Stimulated activated naive CD8-positive, alpha-beta T cell treated with anti-CD3 and anti-CD28 coated beads, Interleukin-15, Interleukin-2, amounts not matched to agents 100 ng/mL and 50 ng/mL, for 24 hours (primary cell): Measurements from ENCODE around the gene MTF2.

Source experiments
- H3K27ac Mint-ChIP-seq: one replicate; pipeline ENCODE4 v1.8.0; 2021; ENCODE audit warnings: mild to moderate bottlenecking, mixed read lengths
- H3K27me3 Mint-ChIP-seq: one replicate; pipeline ENCODE4 v1.8.0; 2021; ENCODE audit warnings: mixed read lengths
- H3K36me3 Mint-ChIP-seq: one replicate; pipeline ENCODE4 v1.8.0; 2021; ENCODE audit warnings: low read depth, mixed read lengths
- H3K4me1 Mint-ChIP-seq: one replicate; pipeline ENCODE4 v1.8.0; 2021; ENCODE audit warnings: low read depth, mixed read lengths
- H3K4me3 Mint-ChIP-seq: one replicate; pipeline ENCODE4 v1.8.0; 2021; ENCODE audit warnings: mild to moderate bottlenecking, mixed read lengths
- H3K9me3 Mint-ChIP-seq: one replicate; pipeline ENCODE4 v1.8.0; 2021; ENCODE audit warnings: mixed read lengths

Gene MTF2

DNA sequence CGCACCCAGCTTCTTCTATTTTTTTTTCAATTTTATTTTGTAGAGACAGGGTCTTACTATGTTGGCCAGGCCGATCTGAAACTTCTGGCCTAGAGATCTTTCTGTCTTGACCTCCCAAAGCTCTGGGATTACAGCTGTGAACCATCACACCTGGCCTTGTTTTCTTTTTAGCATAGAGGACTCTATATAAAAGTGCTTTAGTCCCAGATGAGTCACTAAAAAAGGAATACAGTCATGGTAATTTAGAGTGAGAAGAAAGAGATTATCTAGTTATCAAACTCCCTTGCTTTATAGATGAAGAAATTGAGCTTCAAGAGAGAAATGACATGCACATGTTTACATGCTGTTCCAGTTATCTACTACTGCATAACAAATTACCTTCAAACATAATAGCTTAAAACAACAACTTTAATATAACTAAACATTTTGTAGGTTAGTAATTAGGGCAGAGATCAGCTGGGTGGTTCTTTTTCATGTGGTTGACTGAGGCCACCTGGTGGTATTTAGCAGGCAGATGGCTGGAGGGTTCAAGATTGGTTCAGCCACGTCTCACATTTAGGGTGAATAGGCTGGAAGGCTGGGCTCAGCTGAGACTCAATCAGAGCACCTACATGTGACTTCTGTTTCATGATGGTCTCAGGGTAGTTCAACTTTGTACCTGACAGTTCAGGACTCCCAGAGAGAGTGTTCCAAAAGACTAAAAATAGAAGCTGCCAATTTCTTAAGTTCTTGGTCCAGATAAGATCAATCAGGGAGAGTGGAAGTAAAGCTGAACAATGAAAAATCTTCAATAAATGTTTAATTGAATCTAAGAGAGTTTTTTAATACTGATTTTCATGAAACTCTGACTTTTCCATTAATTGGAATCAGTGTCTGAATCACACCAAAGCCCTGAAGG lies 16.9 kb upstream of the MTF2 start:
- Mint-ChIP-seq H3K27ac (no peak overlapping the region), H3K36me3 (no peaks in the 10 kb centered on the region), H3K4me1 (no peaks in the 10 kb centered on the region), H3K9me3 (no peaks in the 10 kb centered on the region), H3K4me3 (no peak overlapping the region), H3K27me3 (peaks cover 3% of the 10 kb centered on the region)

DNA sequence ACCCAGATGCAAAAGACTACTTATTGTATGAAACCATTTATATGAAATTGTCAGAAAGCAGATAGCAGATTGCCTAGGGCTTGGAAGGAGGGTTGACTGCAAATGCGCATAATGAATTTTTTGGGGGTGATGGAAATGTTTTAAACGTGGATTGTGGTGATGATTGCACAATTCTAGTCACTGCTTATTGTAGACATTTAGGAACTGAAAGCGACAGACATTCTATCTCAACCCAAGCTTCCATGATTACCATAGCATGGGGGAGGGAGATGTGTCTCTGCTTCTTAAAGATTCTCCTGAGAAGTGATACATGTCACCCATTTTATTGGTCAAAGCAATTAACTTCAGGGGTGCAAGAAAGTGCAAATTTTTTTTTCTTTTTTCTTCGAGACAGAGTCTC lies 2.8 kb upstream of the MTF2 start:
- no peaks in the 10 kb centered on the region for H3K36me3 Mint-ChIP-seq
- H3K9me3 Mint-ChIP-seq = no peaks in the 10 kb centered on the region
- no peaks in the 10 kb centered on the region for H3K27me3 Mint-ChIP-seq
- no peak overlapping the region for H3K27ac Mint-ChIP-seq
- H3K4me1 Mint-ChIP-seq = peaks cover 27% of the 10 kb centered on the region
- H3K4me3 Mint-ChIP-seq = no peak overlapping the region

DNA sequence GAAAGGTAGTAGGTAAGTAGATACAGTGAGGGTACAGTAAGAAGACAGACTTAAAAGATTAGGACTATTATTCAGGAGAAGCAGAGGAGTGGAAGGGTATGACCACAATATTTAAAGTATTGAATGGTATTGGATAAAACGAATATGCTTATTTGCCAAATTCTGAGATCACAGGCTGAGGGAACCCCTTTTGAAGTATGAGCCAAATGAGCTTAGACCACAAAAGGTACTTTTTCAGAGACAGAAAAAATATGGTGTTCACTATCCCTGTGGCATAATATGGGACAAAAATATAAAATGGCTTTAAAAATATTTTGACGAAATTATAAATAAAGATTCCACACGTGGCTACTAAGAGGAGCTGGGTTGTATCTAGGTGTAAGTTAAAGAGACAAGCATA lies 880 bp upstream of the MTF2 start:
- H3K27ac Mint-ChIP-seq = peak overlapping the region; percentile 88
- H3K4me1 Mint-ChIP-seq = peaks cover 33% of the 10 kb centered on the region

DNA sequence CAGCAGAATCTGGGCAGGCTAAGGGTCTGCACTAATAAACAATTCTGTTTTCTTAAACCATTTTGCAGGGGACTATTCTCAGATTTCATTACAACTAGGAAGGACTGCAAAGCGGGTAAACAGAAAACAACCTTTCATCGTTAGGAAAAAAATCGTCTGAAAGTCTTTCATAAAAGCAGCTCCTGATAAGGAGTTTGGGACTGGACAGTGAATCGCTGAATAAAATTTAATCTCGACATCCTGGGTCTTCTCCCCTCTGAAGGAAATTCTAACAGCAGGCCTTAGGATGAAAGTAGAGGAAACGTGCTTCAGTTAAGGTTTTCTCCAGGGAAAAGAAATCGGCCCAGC lies 471 bp upstream of the MTF2 start:
- no peaks in the 10 kb centered on the region for H3K9me3 Mint-ChIP-seq
- H3K36me3 Mint-ChIP-seq = peaks cover 10% of the 10 kb centered on the region

More for the DNA sequence above, 880 bp upstream of the MTF2 start:
- Mint-ChIP-seq H3K4me3 (peak overlapping the region; percentile 89), H3K36me3 (peaks cover 6% of the 10 kb centered on the region), H3K9me3 (no peaks in the 10 kb centered on the region), H3K27me3 (no peaks in the 10 kb centered on the region)

DNA sequence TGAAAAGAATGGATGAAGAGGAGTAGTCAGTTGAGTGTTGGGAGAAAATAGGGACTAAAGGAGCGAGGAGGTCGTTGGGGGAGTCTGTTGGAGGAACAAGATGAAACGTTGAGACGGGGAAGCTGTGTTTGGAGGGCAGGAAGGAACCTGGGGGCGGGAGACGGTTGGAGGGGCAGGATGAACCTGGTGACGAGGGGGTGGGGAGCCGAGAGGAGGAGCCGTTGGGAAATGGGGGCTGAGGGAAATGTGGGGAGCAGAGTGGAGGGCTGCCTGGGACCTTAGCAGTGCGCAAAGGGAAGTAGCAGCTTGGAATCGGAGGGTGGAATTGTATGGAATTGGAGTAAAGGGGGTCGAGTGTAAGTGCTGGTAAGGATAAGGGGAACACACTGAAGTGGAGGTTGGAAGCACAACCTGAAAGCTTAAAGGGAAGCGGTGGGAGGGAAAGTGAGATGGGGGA lies 630 bp downstream of the MTF2 start:
- peaks cover 21% of the 10 kb centered on the region for H3K36me3 Mint-ChIP-seq
- peaks cover 48% of the 10 kb centered on the region for H3K4me1 Mint-ChIP-seq
- no peaks in the 10 kb centered on the region for H3K9me3 Mint-ChIP-seq
- no peaks in the 10 kb centered on the region for H3K27me3 Mint-ChIP-seq
- H3K4me3 Mint-ChIP-seq = peak overlapping the region; percentile 89
- H3K27ac Mint-ChIP-seq = peak overlapping the region; percentile 88

More for the DNA sequence above, 471 bp upstream of the MTF2 start:
- H3K4me3 Mint-ChIP-seq = peak overlapping the region; percentile 89
- peaks cover 37% of the 10 kb centered on the region for H3K4me1 Mint-ChIP-seq
- peak overlapping the region; percentile 88 for H3K27ac Mint-ChIP-seq
- H3K27me3 Mint-ChIP-seq = no peaks in the 10 kb centered on the region

DNA sequence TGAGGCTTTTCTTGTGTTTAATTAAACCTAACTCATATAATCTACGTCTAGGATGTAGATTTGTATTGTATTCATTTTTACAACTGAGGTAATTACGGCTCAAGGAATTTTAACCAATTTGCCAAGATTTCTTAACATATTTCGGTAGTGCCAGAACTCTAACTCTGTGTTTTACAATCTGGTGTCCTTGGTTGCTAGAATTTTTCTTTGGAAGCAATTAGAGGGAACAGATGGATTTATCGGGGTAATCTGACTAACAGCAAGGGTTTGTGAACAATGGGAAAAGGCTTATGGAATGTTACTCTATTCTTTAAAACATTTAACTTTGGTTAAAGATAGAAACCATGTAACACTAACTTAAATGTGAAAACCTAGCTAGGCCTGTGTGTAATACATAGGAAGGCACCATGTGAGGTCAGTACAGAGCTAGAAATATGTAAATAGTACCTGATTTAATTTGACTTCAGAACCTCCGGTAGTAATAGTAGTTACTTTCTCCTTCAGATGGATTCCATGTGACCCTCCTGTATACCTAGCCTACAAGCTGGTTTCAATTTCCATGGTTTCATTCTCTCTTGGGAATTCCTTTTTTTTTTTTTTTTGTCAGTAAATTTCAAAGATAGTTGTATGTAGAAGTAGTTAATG lies 1.2 kb downstream of the MTF2 start:
- Mint-ChIP-seq H3K9me3 (no peaks in the 10 kb centered on the region), H3K4me1 (peaks cover 50% of the 10 kb centered on the region)

DNA sequence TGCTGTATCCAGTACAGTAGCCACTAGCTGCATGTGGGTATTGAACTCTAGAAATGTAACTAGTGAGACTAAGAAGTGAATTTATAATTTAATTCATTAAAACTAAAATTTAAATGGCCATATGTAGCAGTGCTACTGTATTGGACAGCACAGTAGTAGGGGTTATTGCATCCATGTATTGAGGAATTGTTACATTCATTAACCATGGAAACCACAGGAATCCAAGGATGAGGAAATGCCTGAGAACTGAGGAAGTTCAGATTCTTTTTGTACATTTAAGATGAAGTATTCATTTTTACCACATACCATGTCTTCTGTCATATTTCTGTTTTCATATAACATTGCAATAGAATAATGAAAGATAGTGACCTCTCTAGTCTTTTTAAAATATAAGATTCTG lies 2.6 kb downstream of the MTF2 start:
- Mint-ChIP-seq H3K9me3 (no peaks in the 10 kb centered on the region), H3K4me3 (peak overlapping the region; percentile 89), H3K27me3 (no peaks in the 10 kb centered on the region), H3K27ac (no peak overlapping the region), H3K4me1 (peaks cover 59% of the 10 kb centered on the region), H3K36me3 (peaks cover 38% of the 10 kb centered on the region)

More for the DNA sequence above, 1.2 kb downstream of the MTF2 start:
- peak overlapping the region; percentile 89 for H3K4me3 Mint-ChIP-seq
- H3K27ac Mint-ChIP-seq = peak overlapping the region; percentile 88
- H3K36me3 Mint-ChIP-seq = peaks cover 24% of the 10 kb centered on the region
- no peaks in the 10 kb centered on the region for H3K27me3 Mint-ChIP-seq

DNA sequence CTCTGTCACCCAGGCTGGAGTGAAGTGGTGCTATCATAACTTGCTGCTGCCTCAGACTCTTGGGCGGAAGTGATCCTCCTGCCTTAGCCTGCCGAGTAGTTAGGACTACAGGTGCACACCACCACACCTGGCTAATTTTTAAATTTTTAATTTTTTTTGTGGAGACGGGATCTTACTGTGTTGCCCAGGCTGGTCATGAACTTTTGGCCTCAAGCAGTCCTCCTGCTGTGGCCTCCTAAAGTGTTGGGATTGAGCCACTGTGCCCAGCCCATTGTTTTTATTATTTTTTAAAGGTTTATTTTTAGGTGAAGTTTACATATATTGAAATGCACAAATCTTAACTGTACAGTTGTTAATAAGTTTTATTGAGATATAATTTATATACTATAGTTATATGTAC lies 3.2 kb downstream of the MTF2 start:
- Mint-ChIP-seq H3K4me1 (peaks cover 64% of the 10 kb centered on the region), H3K36me3 (peaks cover 42% of the 10 kb centered on the region), H3K4me3 (peak overlapping the region; percentile 89), H3K27ac (no peak overlapping the region), H3K27me3 (no peaks in the 10 kb centered on the region), H3K9me3 (no peaks in the 10 kb centered on the region)

DNA sequence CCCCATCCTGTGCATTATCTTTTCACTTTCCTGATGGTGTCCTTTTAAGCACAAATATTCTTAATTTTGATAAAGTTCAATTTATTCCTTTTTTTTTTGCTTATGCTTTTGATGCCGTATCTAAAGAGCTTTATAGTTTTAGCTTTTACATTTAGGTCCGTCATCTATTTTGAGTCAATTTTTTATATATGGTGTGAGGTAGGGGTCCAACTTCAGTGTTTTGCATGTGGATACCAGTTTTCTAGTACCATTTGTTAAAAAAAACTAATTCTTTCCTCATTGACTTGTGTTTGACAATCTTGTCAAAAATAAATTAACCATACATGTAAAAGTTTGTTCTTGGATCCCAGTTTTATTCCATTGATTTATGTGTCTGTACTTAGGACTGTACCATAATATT lies 4.9 kb downstream of the MTF2 start:
- Mint-ChIP-seq H3K4me1 (peaks cover 63% of the 10 kb centered on the region), H3K27ac (no peak overlapping the region), H3K9me3 (no peaks in the 10 kb centered on the region), H3K4me3 (no peak overlapping the region), H3K27me3 (no peaks in the 10 kb centered on the region), H3K36me3 (peaks cover 49% of the 10 kb centered on the region)

DNA sequence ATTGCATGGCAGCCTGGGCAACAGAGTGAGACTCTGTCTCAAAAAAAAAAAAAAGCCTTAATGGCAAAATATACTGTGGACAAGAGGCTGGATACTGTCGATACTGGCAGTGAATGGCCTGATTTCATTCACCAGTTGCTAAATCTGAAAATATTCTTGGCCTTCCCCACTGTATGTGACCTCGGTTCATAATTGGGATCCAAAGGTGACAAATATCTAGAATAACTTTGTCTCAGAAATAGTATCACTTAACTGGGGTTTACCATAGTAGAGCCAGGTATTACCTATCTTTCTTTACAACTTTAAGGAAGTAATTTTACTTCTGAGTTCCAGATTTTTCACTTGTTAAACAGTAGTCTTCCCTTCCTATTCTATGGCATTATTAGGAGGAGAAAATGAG lies 8.4 kb downstream of the MTF2 start:
- H3K36me3 Mint-ChIP-seq = peaks cover 65% of the 10 kb centered on the region
- no peak overlapping the region for H3K4me3 Mint-ChIP-seq
- no peaks in the 10 kb centered on the region for H3K9me3 Mint-ChIP-seq
- H3K4me1 Mint-ChIP-seq = peaks cover 65% of the 10 kb centered on the region
- no peak overlapping the region for H3K27ac Mint-ChIP-seq
- no peaks in the 10 kb centered on the region for H3K27me3 Mint-ChIP-seq

DNA sequence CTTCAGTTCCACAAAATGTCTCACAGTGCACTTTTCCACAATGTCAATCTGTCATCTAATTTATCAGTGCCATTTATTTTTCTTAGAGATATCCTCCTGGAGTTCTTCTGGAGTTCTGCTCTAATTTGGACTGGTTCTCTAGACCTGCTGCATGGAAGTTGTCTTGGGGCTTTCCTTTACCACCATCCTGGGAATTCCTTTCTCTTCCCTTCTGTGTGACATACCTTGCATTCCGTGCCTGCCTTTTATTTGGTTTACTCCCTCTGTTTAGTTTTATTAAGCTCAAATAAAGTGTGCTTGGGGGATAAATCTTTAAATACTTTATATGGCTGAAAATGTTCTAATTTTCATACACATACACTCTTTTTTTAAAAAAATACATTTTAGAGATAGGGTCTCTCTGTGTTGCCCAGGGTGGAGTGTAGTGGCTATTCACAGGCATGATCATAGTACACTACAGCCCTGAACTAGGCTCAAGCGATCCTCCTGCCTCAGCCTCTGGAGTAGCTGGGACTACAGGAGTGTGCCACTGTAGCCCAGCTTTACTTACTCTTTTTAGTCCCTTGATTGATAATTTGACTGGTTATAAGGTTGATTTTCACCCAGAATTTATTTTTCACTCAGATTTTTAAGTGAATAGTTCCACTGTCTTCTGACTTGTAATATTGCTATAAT lies 14.4 kb downstream of the MTF2 start:
- Mint-ChIP-seq H3K4me3 (no peak overlapping the region), H3K9me3 (no peaks in the 10 kb centered on the region), H3K36me3 (peaks cover 38% of the 10 kb centered on the region), H3K27me3 (no peaks in the 10 kb centered on the region), H3K4me1 (peaks cover 59% of the 10 kb centered on the region), H3K27ac (no peak overlapping the region)

DNA sequence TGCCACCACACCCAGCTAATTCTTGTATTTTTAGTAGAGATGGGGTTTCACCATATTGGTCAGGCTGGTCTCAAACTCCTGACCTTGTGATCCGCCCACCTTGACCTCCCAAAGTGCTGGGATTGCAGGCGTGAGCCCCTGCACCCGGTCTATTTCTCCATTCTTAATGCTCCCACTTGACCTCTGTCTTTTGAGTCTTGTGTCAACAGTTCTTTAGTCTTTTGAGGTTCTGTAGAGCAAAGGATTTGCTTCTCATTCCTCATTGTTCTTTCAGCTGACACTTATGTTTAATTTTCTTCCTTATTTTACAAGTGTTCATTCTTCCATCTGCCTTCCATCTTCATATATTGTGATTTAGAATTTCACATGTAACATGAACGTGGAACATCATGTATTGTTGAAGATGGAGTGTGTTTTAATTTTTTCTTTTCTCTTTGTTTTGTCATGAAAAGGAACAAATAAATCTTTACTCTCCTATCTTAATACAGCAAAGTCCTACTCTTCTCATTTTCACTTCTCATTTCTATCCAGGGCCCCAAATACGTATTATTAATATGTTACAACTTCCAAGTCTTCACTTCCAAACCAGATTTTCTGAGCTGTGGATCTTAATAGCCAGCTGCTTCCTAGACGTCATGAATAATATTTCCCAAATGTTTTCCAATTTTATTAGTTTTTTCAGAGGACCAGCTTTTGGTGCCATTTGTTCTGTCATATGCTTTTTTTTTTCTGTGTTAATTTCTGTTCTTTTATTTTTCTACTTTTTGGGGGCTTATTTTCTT lies 16.9 kb downstream of the MTF2 start:
- no peaks in the 10 kb centered on the region for H3K9me3 Mint-ChIP-seq
- H3K36me3 Mint-ChIP-seq = peaks cover 37% of the 10 kb centered on the region
- H3K27ac Mint-ChIP-seq = no peak overlapping the region
- H3K4me1 Mint-ChIP-seq = peaks cover 65% of the 10 kb centered on the region
- H3K27me3 Mint-ChIP-seq = no peaks in the 10 kb centered on the region
- no peak overlapping the region for H3K4me3 Mint-ChIP-seq

DNA sequence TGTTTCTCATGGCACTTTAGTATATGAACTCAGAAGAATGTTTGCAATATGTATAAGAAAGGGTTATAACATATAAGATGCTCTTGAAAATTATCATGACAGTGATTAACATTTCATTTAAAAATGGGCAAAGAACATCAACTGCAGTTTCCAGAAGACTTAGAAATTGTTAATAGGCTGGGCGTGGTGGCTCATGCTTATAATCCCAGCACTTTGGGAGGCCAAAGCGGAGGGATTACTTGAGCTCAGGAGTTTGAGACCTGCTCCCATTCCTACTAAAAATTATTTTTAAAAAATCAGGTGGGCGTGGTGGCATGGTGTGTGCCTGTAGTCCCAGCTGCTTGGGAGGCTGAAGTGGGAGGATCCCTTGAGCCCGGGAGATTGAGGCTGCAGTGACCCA lies 23.1 kb downstream of the MTF2 start:
- Mint-ChIP-seq H3K27ac (no peak overlapping the region), H3K4me1 (peaks cover 38% of the 10 kb centered on the region), H3K9me3 (peaks cover 9% of the 10 kb centered on the region), H3K36me3 (peaks cover 54% of the 10 kb centered on the region), H3K27me3 (no peaks in the 10 kb centered on the region), H3K4me3 (no peak overlapping the region)

DNA sequence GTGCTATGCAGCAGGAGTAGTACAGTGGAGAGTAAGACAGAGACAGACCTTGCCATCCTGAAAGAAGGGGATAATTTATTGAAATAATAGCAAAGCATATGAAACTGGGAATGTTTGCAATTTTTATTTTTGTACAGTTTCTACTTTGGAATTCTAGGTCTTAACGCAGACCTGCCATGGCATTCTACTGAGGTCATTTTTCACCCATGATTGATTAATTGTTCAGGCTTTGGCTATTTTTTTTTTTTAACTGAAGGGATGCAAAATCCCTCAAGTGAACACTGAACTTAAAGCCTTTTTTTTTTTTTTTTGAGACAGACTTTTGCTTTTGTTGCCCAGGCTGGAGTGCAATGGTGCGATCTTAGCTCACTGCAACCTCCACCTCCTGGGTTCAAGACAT lies 27.1 kb downstream of the MTF2 start:
- no peak overlapping the region for H3K27ac Mint-ChIP-seq
- H3K36me3 Mint-ChIP-seq = peaks cover 68% of the 10 kb centered on the region
- H3K4me3 Mint-ChIP-seq = no peak overlapping the region
- H3K27me3 Mint-ChIP-seq = no peaks in the 10 kb centered on the region
- H3K4me1 Mint-ChIP-seq = peaks cover 30% of the 10 kb centered on the region
- peaks cover 13% of the 10 kb centered on the region for H3K9me3 Mint-ChIP-seq
